HL-60/S4 treated with phorbol 12-myristate 13-acetate at 8.2 ng/mL for 4 days and 3 days (cell line): ENCODE results near the gene IGF2R.
"Not testable (repeated sequence)": the region's sequence is repeated elsewhere in the genome, so short reads cannot be mapped to it uniquely, and the experiment has no call there.

ENCODE experiments used
- in situ Hi-C: fragments of 300-500 bp; cut with MboI; formaldehyde crosslinking; loops from 2 replicates; pipeline ENCODE4 v1.15.0; 2022; ENCODE audit warnings: low sequenced_read_pairs

The IGF2R gene, protein sequence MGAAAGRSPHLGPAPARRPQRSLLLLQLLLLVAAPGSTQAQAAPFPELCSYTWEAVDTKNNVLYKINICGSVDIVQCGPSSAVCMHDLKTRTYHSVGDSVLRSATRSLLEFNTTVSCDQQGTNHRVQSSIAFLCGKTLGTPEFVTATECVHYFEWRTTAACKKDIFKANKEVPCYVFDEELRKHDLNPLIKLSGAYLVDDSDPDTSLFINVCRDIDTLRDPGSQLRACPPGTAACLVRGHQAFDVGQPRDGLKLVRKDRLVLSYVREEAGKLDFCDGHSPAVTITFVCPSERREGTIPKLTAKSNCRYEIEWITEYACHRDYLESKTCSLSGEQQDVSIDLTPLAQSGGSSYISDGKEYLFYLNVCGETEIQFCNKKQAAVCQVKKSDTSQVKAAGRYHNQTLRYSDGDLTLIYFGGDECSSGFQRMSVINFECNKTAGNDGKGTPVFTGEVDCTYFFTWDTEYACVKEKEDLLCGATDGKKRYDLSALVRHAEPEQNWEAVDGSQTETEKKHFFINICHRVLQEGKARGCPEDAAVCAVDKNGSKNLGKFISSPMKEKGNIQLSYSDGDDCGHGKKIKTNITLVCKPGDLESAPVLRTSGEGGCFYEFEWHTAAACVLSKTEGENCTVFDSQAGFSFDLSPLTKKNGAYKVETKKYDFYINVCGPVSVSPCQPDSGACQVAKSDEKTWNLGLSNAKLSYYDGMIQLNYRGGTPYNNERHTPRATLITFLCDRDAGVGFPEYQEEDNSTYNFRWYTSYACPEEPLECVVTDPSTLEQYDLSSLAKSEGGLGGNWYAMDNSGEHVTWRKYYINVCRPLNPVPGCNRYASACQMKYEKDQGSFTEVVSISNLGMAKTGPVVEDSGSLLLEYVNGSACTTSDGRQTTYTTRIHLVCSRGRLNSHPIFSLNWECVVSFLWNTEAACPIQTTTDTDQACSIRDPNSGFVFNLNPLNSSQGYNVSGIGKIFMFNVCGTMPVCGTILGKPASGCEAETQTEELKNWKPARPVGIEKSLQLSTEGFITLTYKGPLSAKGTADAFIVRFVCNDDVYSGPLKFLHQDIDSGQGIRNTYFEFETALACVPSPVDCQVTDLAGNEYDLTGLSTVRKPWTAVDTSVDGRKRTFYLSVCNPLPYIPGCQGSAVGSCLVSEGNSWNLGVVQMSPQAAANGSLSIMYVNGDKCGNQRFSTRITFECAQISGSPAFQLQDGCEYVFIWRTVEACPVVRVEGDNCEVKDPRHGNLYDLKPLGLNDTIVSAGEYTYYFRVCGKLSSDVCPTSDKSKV (N-terminal part only)

GRCh38 chr6:159968295-159969203 lies at the start of gene IGF2R:
IGF2R (plus strand) TSS chr6:159969082; CDS start chr6:159969247, 165 bp downstream.
- in situ Hi-C loops: no loop called here

DNA sequence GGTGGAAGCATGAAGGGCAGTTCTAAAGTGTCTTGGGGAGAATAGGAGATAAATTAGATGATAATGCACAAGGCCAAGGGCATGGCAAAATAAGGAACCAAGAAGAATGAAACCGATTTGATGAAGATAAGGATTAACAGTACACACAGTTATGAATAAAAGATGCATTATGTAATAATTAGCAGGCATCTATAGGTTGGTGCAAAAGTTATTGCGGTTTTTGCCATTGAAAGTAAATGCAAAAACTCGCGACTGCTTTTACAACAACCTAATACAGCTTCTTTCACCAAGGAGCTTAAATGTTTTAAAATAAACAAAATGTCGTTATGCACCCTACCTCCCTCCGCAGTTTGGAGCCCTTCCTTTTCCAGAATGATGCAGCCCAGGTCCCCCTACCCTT lies 49.1 kb upstream of the IGF2R start:
- in situ Hi-C loops: no loop called here

GRCh38 chr6:159924150-159924549 lies 44.7 kb upstream of the IGF2R start:
- in situ Hi-C loops: not testable (repeated sequence)

GRCh38 chr6:159926542-159927203 lies 42.2 kb upstream of the IGF2R start:
- in situ Hi-C loops: no loop called here

DNA sequence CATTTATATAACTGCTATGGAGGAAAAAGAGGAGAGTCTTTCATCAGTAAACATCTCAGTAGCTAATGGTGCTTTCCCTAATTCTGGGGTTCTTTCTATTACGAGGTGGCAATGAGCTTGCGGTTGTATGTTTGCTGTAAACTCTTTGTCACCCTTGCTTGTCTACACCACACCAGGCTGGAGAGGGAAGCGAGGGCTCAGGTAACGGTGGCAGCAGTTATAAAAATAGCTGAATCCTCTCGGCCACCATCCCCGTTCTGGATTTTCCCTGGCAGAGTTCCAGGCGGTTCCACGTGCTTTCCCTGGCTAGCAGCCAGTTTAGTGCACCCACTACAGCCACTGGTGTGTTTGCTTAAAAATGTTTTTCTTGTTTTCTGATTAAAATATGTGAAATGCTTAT lies 39.1 kb upstream of the IGF2R start:
- in situ Hi-C loops: no loop called here

- in situ Hi-C loops: no loop called here
Measured at GRCh38 chr6:159931112-159931511, 37.8 kb upstream of the IGF2R start.

DNA sequence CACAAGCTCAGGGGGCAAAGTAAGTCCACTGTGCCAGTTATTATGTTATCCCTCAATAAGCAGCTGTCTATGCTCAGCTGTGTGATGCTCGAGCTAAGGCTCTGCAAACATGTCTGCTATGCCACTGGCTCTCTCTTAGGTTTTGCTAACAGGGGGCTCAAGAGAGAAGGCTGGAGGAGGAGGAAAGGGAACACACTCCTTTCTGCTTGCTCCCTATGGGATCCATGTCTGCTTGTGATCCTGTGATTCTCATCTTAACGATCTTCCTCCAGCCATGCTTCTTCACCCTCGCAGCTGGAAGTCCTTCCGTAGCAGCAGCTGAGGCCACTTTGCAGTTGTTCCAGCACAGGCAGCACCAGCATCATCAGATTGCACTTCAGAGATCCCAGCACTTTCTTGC lies 37.0 kb upstream of the IGF2R start:
- in situ Hi-C loops: no loop called here

DNA sequence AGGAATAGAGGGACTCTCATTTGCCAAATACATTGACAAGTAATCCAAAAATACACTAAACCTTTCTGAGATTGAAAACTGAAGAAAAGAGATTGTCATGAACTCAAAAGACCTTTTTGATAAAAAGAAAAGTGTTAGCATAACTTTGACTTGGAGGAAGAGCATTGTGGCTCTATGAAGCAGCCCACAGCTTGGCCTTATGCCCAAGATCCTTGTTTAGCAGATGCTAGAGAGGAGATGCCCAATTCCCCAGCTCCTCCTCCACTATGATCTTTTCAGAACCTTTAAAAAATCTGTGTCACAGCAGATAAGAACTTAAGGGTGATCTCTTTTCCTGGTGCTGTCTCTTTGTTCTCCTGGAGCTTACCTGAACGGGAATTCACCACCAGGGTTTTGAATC lies 35.8 kb upstream of the IGF2R start:
- in situ Hi-C loops: no loop called here

- in situ Hi-C loops: no loop called here
Measured at GRCh38 chr6:159934181-159934580, 34.7 kb upstream of the IGF2R start.

DNA sequence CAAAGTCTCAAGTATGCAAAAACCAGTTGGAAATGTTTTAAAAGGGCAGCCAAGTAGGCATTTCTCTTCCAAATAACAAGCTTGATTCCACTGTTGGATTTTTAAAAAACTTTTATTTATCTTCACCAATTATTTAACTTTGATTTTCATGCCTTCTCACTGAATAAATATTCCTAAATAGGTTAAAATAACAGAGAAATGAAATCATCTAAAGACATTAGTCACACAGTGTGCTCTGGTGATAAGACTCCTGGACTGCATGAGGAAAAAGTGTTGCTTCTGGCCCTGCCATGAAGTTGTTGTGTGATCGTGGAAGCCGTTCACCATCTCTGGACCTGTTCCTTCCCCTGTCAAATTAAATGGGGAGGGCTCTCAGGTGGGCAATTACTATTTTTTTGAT lies 33.8 kb upstream of the IGF2R start:
- in situ Hi-C loops: no loop called here

DNA sequence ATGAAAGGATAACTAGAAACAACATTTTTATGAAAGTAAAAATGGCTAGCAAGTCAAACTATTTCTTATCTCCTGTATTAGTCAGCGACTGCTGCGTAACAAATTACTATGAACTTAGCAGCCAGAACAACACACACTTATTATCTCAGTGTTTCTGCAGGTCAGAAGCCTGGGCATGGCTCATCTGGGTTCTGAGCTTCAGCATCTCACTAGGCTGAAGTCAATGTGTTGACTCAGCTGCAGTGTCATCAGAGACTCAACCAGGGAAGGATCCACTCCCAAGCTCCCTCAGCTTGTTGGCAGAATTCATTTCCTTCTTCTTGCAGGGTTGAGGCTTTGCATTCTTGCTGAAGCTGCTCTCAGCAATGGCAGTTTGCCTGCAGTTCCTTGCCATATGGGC lies 33.2 kb upstream of the IGF2R start:
- in situ Hi-C loops: no loop called here

DNA sequence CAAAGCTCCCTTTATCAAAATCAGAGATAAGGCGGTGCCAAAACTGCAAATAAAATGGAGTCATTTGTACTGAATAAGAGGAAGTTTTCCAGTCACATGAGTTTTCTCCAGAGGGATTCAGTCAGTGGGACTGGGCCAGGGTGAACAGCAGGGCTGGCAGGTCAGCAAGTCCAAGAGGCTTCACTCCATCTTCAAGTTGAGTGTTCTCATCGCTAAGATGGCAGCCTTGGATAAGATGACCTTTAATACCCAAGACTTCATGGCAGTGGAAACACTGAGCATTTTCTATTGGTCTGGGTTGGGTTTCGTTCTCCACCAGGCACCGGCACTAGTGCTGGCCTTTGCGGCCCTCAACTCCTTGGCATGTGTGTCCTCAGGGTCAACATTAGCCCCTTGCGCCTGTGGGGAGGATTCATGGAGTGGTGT lies 29.3 kb upstream of the IGF2R start:
- in situ Hi-C loops: no loop called here

DNA sequence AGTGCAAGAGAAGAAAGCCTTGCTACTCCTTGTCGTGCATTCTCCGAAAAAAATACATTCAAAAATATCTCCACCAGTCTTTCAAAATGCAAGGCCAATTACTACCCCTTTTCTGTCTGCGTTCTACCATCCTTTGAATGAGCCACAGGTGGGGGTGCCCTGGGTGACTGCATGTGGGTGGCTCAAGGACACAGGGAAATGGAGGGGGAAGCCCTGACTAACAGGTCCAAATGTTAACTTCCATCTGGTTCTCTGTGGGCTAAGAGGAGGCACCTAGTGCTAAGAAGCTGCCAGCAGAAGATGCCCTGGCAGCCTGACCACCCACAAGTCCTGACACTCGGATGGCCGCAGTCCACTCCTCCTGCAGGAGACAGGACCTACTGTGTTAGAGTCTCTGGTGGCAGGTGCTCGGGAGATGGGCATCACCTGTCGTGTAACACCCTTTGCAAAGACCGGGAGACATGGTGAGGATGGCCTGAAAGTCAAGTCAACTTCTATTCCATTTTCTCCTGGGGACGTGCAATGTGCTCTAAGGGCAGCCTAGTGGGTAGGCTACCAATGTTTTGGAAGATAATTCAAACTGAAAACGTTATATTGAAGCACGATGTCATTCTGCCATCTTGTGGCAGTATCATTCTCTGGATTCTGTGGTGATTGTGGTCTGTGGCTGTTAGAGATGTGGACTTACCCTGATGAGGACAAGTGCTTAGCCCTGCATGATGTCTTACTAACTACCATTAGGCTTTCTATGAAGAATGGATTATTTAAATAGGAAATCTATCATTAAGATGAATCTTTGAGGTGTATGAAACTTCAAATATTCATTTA lies 27.4 kb upstream of the IGF2R start:
- in situ Hi-C loops: no loop called here

DNA sequence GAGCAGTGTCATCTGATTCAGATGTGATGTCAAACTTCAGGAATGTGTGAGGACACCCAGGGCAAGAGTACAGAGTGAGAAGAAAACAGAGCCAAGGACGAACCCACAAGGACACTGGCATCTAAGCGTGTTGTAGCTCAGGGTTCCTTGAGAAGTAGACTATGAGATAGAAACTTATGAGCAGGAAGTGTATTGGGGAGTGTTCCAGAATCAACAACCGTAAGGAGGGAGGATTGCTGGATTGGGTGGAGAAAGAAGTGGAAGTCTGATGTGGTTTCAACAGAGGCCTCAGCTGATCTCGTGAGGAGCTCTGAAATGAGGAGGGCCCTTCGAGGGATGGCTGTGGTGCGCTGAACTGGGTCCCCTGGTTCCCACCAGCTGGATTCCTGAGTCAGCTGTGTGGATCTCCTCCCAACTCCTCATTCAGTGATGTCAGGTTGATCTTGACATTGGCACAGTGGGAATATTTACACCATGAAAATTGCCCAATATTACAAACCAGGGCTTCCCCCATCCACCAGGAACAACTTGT lies 25.7 kb upstream of the IGF2R start:
- in situ Hi-C loops: no loop called here

DNA sequence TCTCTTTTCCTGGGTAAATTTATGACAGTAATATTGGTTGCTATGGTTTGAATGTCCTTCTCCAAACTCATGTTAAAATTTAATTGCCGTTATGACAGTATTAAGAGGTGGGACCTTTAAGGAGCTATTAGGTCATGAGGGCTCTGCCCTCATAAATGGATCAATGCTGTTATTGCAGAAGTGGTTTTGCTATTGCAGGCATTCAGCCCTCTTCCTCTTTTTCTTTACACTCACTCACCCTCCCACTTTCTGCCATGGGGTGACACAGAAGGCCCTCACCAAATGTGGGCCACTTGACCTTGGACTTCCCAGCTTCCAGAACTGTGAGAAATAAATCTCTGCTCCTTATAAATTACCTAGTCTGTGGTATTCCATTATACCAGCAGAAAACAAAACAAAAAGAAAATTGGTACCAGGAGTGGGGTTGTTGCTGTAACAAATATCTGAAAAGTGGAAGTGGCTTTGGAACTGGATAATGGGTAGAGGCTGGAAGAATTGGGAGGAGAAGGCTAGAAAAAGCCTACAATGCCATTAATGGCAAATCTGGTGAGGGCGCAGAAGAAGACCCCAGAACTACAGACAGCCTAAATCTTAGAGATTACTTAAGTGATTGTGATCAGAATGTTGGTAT lies 24.8 kb upstream of the IGF2R start:
- in situ Hi-C loops: no loop called here

DNA sequence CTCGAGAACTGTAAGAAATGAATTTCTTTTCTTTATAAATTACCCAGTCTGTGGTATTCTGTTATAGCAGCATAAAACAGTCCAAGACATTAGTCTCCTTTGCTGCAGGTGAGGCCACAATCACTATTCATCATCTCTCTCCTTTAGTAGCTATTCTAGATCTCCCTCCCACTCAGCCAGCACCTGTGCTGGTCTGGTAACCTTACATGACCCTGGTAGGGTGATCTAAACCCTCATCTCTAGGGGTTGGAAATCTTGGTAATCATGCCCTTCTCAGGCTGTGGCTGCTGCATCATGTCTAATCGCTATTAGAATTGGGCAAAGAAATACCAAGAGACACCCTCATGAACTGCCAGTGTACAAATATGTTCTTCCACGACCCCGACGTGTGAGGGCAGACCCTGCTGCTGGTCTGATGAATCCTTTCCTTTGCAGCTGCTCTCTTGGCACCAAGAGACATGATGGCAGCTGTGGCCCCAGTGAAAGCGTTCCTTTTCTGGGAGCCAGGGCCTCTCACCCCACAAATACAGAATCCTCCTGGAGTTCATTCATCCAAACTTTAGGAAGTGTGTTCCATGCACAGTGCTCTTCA lies 23.0 kb upstream of the IGF2R start:
- in situ Hi-C loops: no loop called here

GRCh38 chr6:159946912-159947311 lies 22.0 kb upstream of the IGF2R start:
- in situ Hi-C loops: no loop called here

GRCh38 chr6:159948199-159948598 lies 20.7 kb upstream of the IGF2R start:
- in situ Hi-C loops: no loop called here
